ENCODE measurements around the gene LRP6.

DNA sequence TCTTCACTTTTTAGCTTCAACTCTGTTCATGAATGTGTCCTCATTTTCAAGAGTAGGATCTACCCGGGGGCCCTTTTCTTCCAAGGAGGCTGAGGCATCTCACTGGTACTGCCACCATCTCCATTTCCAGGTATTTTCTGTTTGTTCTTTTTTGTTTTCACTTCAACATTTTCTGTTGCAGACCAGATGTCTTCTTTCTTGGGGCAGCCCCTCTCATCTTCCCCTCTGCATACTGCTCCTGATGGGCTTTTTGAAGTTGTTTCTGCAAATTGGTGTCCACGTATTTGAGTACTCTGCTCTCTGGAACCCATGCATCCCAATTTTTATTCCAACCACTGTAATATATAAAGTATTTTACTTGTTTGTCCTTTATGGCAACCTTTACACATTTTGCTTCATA, 66.5 kb downstream of the LRP6 start:
- TF ChIP-seq, protein P1, sequence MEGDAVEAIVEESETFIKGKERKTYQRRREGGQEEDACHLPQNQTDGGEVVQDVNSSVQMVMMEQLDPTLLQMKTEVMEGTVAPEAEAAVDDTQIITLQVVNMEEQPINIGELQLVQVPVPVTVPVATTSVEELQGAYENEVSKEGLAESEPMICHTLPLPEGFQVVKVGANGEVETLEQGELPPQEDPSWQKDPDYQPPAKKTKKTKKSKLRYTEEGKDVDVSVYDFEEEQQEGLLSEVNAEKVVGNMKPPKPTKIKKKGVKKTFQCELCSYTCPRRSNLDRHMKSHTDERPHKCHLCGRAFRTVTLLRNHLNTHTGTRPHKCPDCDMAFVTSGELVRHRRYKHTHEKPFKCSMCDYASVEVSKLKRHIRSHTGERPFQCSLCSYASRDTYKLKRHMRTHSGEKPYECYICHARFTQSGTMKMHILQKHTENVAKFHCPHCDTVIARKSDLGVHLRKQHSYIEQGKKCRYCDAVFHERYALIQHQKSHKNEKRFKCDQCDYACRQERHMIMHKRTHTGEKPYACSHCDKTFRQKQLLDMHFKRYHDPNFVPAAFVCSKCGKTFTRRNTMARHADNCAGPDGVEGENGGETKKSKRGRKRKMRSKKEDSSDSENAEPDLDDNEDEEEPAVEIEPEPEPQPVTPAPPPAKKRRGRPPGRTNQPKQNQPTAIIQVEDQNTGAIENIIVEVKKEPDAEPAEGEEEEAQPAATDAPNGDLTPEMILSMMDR (IDR thresholded peaks at IDR 0.05): no peak
- no peak for TF ChIP-seq POLR2A (IDR thresholded peaks at IDR 0.05)

Data from prostate gland (tissue), 2 donors.